ENCODE results near the gene FXYD4.

DNA sequence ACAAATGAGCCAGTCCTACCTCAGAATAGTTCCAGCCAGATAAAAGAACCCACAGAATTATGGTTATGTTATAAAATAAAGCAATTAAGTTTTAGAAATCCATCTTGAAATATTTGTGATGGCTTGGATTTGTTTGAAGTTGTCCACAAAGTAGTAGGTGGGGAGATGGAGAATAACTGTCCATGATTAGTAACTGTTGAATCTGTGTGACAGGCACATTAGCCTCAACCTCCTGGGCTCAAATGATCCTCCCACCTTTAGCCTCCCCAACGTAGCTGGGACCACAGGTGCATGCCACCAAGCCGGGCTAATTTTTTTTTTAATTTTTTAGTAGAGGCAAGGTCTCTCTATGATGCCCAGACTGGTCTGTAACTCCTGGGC is 27.5 kb downstream of the FXYD4 start:
- no peak for TF ChIP-seq CTCF (conservative IDR thresholded peaks at IDR 0.05)
- TF ChIP-seq ZFX (IDR thresholded peaks at IDR 0.05) = no peak

All from C4-2B (cell line).